Small intestine (tissue), 7 donors: ENCODE measurements around the gene CD274. TPM values are rescaled to one million over a fixed set of nuclear protein-coding genes. Genes with fewer than 3 reads are reported as not detected.
"Not testable (repeated sequence)": the region's sequence is repeated elsewhere in the genome, so short reads cannot be mapped to it uniquely, and the experiment has no call there.

Experiments used
- DNase-seq, 2 donors: peaks; one replicate each; pipeline versions ENCODE4 v3.0.0 to v3.0.0-alpha.2; 2013
- FAIRE-seq: peaks from 2 replicates; lab custom pipeline; 2012; peaks lifted over from hg19 to GRCh38; lab: Jason Lieb, UNC
- H3K27ac ChIP-seq, 3 donors: one replicate each; pipeline ENCODE4 v1.5.1; 2013; ENCODE audit warnings: low read length in 2 of 3, mild to moderate bottlenecking in 2 of 3, control low read depth in 1 of 3, inconsistent platforms in 1 of 3, low read depth in 1 of 3, moderate library complexity in 1 of 3
- H3K27me3 ChIP-seq, 3 donors: one replicate each; pipeline ENCODE4 v1.6.1; 2013; ENCODE audit warnings: low read length in 3 of 3, inconsistent platforms in 1 of 3; ENCODE audit not compliant: control insufficient read depth in 3 of 3, insufficient read depth in 3 of 3
- H3K36me3 ChIP-seq, 3 donors: one replicate each; pipeline ENCODE4 v1.6.1; 2013; ENCODE audit warnings: low read length in 3 of 3, inconsistent platforms in 1 of 3, low read depth in 1 of 3, mild to moderate bottlenecking in 1 of 3, moderate library complexity in 1 of 3; ENCODE audit not compliant: control insufficient read depth in 3 of 3, insufficient read depth in 2 of 3
- H3K4me1 ChIP-seq, 3 donors: one replicate each; pipeline ENCODE4 v1.6.1; 2013; ENCODE audit warnings: low read length in 2 of 3, inconsistent platforms in 1 of 3, low read depth in 1 of 3, mild to moderate bottlenecking in 1 of 3, moderate library complexity in 1 of 3; ENCODE audit not compliant: control insufficient read depth in 3 of 3, insufficient read depth in 2 of 3
- H3K4me3 ChIP-seq, 3 donors: one replicate each; pipeline ENCODE4 v1.5.1; 2013; ENCODE audit warnings: low read length in 3 of 3, control low read depth in 1 of 3, inconsistent platforms in 1 of 3, low read depth in 1 of 3, mild to moderate bottlenecking in 1 of 3, moderate library complexity in 1 of 3
- H3K9me3 ChIP-seq, 2 donors: one replicate each; pipeline ENCODE4 v1.6.1; 2013; ENCODE audit warnings: low read depth in 1 of 2, low read length in 1 of 2; ENCODE audit not compliant: control insufficient read depth in 2 of 2, insufficient read depth in 1 of 2
- WGBS, 3 donors: extraction: QIAGEN DNeasy Blood & Tissue Kit; methylation state at CpG; one replicate each; pipeline ENCODE4 v1.1.7; 2013; 5-methylcytosine and 5-hydroxymethylcytosine counted together
- polyA plus RNA-seq, 4 donors: library from polyadenylated mRNA; stranded (reverse) in 3 of 4; unstranded in 1 of 4; fragments of 200-250 nt in 3 of 4; fragments of 120-200 nt in 1 of 4; gene quantifications; one replicate each; pipeline versions ENCODE4 v1.2.1 to v1.2.3, GENCODE V29; 2013
- donor health status: healthy with polysubstance abuse.
- donor health status: control.
- donor health status: control.
- donor health status: Bipolar disorder and iron deficiency.
- donor health status: healthy.

Gene CD274
- polyA plus RNA-seq, 4 donors = 1.1 to 3.4 (median 1.1) TPM

DNA sequence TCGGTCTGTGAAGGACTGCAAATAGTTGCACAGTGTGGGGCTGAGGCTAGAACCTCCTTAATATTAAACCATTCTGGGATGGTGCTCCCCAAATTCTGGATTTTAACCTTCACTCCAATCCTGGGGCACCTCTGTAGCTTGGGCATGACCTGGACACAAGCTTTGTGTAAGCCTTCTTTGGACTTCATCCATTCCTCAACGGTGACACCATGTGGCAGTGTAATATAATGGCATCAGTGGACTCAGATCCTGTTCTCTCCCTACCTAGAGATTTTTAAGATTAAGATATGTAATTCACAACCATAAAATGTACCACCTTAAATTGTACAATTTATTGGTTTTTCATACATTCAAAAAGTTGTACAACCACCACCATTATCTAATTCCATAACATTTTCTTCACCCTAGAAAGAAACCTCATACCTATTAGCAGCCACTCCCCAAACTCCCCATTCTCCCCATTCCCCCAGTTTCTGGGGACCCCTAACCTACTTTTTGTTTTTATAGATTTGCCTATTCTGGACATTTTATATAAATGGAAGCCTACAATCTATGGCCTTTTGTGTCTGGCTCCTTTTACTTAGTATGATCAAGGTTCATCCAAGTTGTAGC is 7.8 kb upstream of the CD274 start:
- H3K9me3 ChIP-seq = no peaks in the 10 kb centered on the region
- H3K36me3 ChIP-seq = no peaks in the 10 kb centered on the region
- whole genome bisulfite sequencing, 3 donors = 35 to 49% (median 48%) methylated on average over 2 of the region's 2 CpGs
- no peak overlapping the region for H3K27ac ChIP-seq
- no peak for FAIRE-seq
- H3K27me3 ChIP-seq = peaks cover 0 to 6% (median 0%) of the 10 kb centered on the region in 3 donors
- H3K4me3 ChIP-seq = no peak overlapping the region
- H3K4me1 ChIP-seq = peaks cover 0 to 3% (median 3%) of the 10 kb centered on the region in 3 donors
- DNase-seq = peak; percentile 66 to 75

DNA sequence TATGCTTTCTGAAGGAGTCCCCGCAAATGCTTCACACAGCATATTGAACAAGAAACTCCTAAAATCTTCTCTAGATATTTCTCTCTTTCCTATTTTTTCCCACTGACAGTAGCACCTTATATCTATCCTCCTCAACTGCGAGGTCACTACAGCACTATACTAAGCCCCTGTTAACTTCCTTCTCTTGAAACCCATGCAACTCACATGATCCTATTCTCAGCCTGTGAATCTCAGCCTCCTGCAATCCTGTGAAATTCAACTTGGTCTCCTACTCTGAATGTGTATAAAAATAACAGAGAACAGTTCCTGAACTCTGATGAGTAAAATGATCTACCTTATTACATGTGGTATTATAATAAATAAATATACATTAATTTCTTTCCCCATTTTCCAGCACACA is 6.5 kb upstream of the CD274 start:
- DNase-seq (no peak), FAIRE-seq (no peak)
- WGBS, 3 donors = 77 to 83% (median 78%) methylated on average over 2 of the region's 2 CpGs
- Histone ChIP-seq H3K27me3 (peaks cover 0 to 6% (median 0%) of the 10 kb centered on the region in 3 donors), H3K9me3 (no peaks in the 10 kb centered on the region), H3K4me3 (no peak overlapping the region), H3K36me3 (no peaks in the 10 kb centered on the region), H3K4me1 (no peaks in the 10 kb centered on the region), H3K27ac (no peak overlapping the region)

DNA sequence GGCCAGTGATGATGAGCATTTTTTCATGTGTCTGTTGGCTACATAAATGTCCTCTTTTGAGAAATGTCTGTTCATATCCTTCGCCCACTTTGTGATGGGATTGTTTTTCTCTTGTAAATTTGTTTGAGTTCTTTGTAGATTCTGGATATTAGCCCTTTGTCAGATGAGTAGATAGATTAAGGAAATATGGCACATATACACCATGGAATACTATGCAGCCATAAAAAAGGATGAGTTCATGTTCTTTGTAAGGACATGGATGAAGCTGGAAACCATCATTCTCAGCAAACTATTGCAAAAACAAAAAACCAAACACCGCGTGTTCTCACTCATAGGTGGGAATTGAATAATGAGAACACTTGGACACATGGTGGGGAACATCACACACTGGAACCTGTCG is 5.2 kb upstream of the CD274 start:
- H3K4me1 ChIP-seq, H3K27me3 ChIP-seq, FAIRE-seq, H3K9me3 ChIP-seq, DNase-seq, H3K4me3 ChIP-seq, H3K27ac ChIP-seq, H3K36me3 ChIP-seq: not testable (repeated sequence)
- 91% methylated on average over 4 of the region's 4 CpGs for WGBS, 3 donors

DNA sequence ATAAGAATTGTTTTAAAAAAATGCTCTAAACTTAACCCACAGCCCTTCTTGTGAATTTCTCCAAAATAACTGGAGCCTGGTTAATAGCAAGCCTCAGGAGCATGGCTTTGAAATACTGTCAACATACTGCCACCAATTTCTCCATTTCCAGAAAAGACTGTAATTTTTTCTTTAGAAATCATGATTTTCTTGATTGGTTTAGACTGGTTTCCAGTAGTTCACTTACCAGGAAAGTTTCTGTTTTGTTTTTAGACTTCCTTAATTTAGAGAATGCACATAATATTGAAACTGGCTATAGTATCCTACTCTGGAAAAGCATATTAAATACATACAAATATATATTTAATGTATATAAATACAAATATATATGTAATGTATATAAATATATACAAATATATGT is 4.5 kb upstream of the CD274 start:
- DNase-seq (no peak), FAIRE-seq (peak; percentile 83)
- Histone ChIP-seq H3K27me3 (peaks cover 0 to 5% (median 0%) of the 10 kb centered on the region in 3 donors), H3K9me3 (no peaks in the 10 kb centered on the region), H3K27ac (no peak overlapping the region), H3K4me3 (no peak overlapping the region), H3K36me3 (no peaks in the 10 kb centered on the region), H3K4me1 (no peaks in the 10 kb centered on the region)

DNA sequence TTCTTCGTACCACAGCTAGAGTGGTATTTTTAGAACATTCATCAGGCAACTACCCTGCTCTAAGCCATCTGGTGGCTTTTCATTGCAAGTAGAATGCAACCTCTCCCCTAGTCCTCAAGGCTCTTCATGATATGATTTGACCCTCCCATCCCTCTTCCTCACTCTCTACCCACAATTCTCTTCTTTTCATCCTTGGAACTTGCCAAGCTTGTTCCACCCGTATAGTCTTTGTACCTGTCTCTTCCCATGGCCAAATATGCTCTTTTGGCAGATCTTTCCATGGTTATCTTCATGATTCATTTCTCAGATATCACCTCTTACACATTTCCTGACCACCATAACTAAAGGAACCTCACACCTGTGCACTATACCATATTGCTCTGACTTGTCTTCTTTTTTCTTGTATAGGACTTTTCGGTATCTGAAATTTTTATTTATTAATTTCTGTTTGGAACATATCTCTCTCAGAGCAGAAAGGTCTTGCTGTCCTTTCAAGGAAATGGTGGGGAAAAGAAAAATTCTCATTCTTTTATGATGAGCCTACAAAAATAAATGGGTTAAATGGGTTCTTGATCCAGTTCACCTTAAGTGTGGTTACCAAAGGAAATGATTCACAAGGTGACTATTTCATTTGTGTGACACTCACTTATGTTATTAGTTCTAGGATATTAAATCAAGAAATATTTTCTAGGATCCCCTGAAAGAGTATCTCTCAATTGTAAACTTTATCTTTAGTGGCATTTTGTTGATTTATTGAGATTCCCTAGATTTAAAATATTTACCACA is 3.7 kb upstream of the CD274 start:
- DNase-seq = no peak
- FAIRE-seq = no peak
- H3K9me3 ChIP-seq = no peaks in the 10 kb centered on the region
- no peaks in the 10 kb centered on the region for H3K4me1 ChIP-seq
- peaks cover 0 to 3% (median 0%) of the 10 kb centered on the region in 3 donors for H3K27me3 ChIP-seq
- H3K4me3 ChIP-seq = no peak overlapping the region
- 71 to 82% (median 73%) methylated on average over 3 of the region's 3 CpGs for WGBS, 3 donors
- no peaks in the 10 kb centered on the region for H3K36me3 ChIP-seq
- H3K27ac ChIP-seq = no peak overlapping the region

DNA sequence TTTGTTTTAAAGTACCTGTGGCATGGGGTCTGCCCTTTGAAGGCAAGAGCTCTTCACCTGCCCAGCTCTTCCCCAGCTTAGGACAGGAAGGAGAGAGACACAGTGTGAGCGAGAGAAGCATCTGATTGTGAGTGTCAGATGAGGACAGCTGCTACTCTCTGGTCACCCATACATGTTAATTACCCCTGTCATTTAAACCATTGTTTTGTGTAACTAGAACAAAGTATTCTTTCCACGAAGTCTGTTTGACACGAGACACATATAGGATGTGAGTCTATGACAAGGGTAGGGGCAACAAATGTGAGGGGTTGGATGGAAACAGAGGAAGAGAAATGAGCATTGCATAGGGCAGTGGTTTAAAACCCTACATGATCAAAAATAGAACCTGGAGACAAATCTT is 3.0 kb upstream of the CD274 start:
- DNase-seq = no peak
- 78 to 86% (median 79%) methylated on average over 3 of the region's 3 CpGs for WGBS, 3 donors
- Histone ChIP-seq H3K4me3 (no peak overlapping the region), H3K27me3 (peaks cover 0 to 3% (median 0%) of the 10 kb centered on the region in 3 donors), H3K27ac (no peak overlapping the region), H3K4me1 (no peaks in the 10 kb centered on the region), H3K9me3 (no peaks in the 10 kb centered on the region), H3K36me3 (no peaks in the 10 kb centered on the region)
- FAIRE-seq = no peak

DNA sequence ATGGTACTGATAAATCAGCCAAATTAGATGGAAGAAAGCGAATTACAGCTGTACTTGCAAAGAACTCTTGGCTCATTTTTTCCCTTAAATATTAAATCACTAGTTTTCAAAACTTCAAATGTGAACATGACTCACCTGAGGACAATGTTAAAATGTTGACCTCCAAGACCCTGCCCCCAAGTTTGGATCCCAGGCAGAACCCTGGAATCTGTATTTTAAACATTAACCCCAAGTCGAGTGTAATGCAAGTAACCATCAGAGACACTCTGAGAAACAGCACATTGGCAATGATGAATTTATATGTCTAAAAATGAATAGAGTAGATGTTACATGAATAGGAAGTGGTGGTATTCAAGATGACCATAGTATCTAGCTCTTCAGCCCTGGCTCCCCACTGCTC is 2.3 kb upstream of the CD274 start:
- H3K4me3 ChIP-seq = no peak overlapping the region
- H3K4me1 ChIP-seq = no peaks in the 10 kb centered on the region
- no peak overlapping the region for H3K27ac ChIP-seq
- no peak for FAIRE-seq
- peaks cover 0 to 3% (median 0%) of the 10 kb centered on the region in 3 donors for H3K27me3 ChIP-seq
- 87 to 88% (median 88%) methylated on average over 2 of the region's 2 CpGs for WGBS, 3 donors
- no peaks in the 10 kb centered on the region for H3K9me3 ChIP-seq
- DNase-seq = no peak
- H3K36me3 ChIP-seq = no peaks in the 10 kb centered on the region

DNA sequence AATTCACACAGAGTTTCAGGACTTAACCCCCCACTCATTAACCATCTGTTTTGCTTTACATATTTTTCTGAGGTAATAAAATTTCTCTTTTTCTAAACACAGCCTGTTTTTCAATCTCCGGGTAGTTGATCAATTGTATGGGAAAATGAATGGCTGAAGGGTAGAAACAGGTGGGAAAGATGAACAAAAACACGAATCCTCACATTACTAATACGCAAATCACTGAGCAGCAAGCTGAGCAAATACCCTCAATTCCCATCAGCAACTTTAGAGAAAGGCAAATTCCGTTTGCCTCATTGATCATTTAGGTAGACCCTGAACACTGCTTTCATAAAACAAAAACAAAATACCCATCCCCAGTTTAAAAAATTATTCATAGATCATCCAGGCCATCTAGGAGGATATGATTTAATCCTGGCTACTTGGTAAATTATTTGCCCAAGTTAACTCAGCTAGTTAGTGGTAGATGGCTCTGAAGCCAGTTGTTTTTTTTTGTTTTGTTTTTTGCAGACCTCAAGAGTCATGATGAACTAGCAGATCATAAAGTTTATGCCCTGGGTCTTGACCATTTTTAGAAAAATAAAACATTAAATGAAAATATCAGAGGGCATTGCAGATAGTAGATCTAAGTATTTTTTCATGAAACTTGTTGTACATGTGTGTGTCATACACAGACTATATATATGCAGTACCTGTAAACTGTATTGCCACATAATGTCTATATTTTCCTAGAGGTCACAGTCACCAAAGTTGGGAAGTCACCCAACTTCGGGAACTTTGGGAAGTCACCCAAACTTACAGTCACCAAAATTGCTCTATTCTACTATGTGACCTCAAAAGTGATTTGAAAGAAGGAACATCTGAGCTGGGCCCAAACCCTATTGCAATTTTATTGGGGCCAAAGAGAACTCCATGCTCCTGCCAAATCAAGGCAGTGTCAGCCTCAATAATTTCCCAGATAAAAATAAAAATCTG is 1.6 kb upstream of the CD274 start:
- no peak for FAIRE-seq
- no peak overlapping the region for H3K4me3 ChIP-seq
- H3K27ac ChIP-seq = no peak overlapping the region
- H3K4me1 ChIP-seq = no peaks in the 10 kb centered on the region
- WGBS, 3 donors = 87 to 92% (median 88%) methylated on average over 5 of the region's 5 CpGs
- no peaks in the 10 kb centered on the region for H3K36me3 ChIP-seq
- DNase-seq = no peak
- H3K9me3 ChIP-seq = no peaks in the 10 kb centered on the region
- peaks cover 0 to 3% (median 0%) of the 10 kb centered on the region in 3 donors for H3K27me3 ChIP-seq
